Stimulated activated CD4-positive, alpha-beta T cell treated with anti-CD3 and anti-CD28 coated beads, Interleukin-15, amount 100 ng/mL, for 24 hours (primary cell): Measurements from ENCODE around the gene GPC4.

Experiments used
- DNase-seq: peaks from one replicate; pipeline ENCODE4 v3.0.0-alpha.2; 2020

GPC4 gene

GRCh38 chrX:133405498-133406185 lies 9.6 kb downstream of the GPC4 start:
- no peak for DNase-seq

- no peak for DNase-seq
These were observed 11.3 kb downstream of the GPC4 start for GRCh38 chrX:133403984-133404383.

GRCh38 chrX:133402830-133403625 lies 12.3 kb downstream of the GPC4 start:
- DNase-seq: no peak

- DNase-seq: no peak
These were observed 13.2 kb downstream of the GPC4 start for GRCh38 chrX:133402042-133402453.

- no peak for DNase-seq
These were observed 13.8 kb downstream of the GPC4 start for GRCh38 chrX:133401536-133401935.

- no peak for DNase-seq
These were observed 15.9 kb downstream of the GPC4 start for GRCh38 chrX:133399411-133399810.

- no peak for DNase-seq
These were observed 20.5 kb downstream of the GPC4 start for GRCh38 chrX:133394765-133395164.

GRCh38 chrX:133392671-133393070 lies 22.6 kb downstream of the GPC4 start:
- DNase-seq: no peak

- DNase-seq: no peak
These were observed 24.2 kb downstream of the GPC4 start for GRCh38 chrX:133391111-133391510.

GRCh38 chrX:133390676-133391075 lies 24.6 kb downstream of the GPC4 start:
- DNase-seq: no peak

- no peak for DNase-seq
These were observed 25.3 kb downstream of the GPC4 start for GRCh38 chrX:133389975-133390374.

GRCh38 chrX:133384454-133384853 lies 30.8 kb downstream of the GPC4 start:
- DNase-seq: no peak

- DNase-seq: no peak
These were observed 34.3 kb downstream of the GPC4 start for GRCh38 chrX:133380711-133381619.

GRCh38 chrX:133376422-133376821 lies 38.9 kb downstream of the GPC4 start:
- DNase-seq: no peak

GRCh38 chrX:133375615-133376340 lies 39.5 kb downstream of the GPC4 start:
- DNase-seq: no peak

- no peak for DNase-seq
These were observed 40.4 kb downstream of the GPC4 start for GRCh38 chrX:133374874-133375387.

GRCh38 chrX:133373386-133374079 lies 41.8 kb downstream of the GPC4 start:
- no peak for DNase-seq

- DNase-seq: no peak
These were observed 44.5 kb downstream of the GPC4 start for GRCh38 chrX:133370696-133371275.

GRCh38 chrX:133369065-133369464 lies 46.2 kb downstream of the GPC4 start:
- DNase-seq: no peak

GRCh38 chrX:133366735-133367134 lies 48.6 kb downstream of the GPC4 start:
- DNase-seq: no peak

GRCh38 chrX:133365871-133366611 lies 49.2 kb downstream of the GPC4 start:
- no peak for DNase-seq
